Adrenal gland (tissue), 12 donors: ENCODE data around the gene OR5P2. TPM values are rescaled to one million over a fixed set of nuclear protein-coding genes. Genes with fewer than 3 reads are reported as not detected.

ENCODE experiments used
- DNase-seq, 7 donors: peaks; one replicate each; pipeline ENCODE4 v3.0.0-alpha.2; 2019 to 2020
- H3K27ac ChIP-seq, 5 donors: fragments of 200-600 bp; sonication (generic) in 4 of 5; 1 replicate in 3 of 5; 2 replicates in 2 of 5; pipeline versions ENCODE4 v1.5.1 to v1.8.0; 2016 to 2020; ENCODE audit warnings: mild to moderate bottlenecking in 1 of 5
- H3K27me3 ChIP-seq: fragments of 200-600 bp; 2 replicates; pipeline ENCODE4 v1.8.0; 2021
- H3K36me3 ChIP-seq, 2 donors: fragments of 200-600 bp; replicated peaks in 1 of 2; 1 replicate in 1 of 2; 2 replicates in 1 of 2; pipeline versions ENCODE4 v1.5.1 to v1.8.0; 2018 to 2022
- H3K4me1 ChIP-seq, 2 donors: fragments of 200-600 bp; replicated peaks in 1 of 2; 1 replicate in 1 of 2; 2 replicates in 1 of 2; pipeline versions ENCODE4 v1.5.1 to v1.8.0; 2018 to 2021
- H3K4me3 ChIP-seq, 4 donors: fragments of 200-600 bp; sonication (generic) in 3 of 4; one replicate each; pipeline ENCODE4 v1.5.1; 2016 to 2018
- H3K9me3 ChIP-seq, 3 donors: fragments of 200-600 bp; sonication (generic) in 1 of 3; replicated peaks in 1 of 3; 1 replicate in 2 of 3; 2 replicates in 1 of 3; pipeline versions ENCODE4 v1.5.1 to v1.8.0; 2016 to 2021
- CTCF ChIP-seq, 6 experiments: fragments of 450-650 bp in 4 of 6; fragments of 200-600 bp in 2 of 6; sonication (generic) in 1 of 6; IDR thresholded peaks; 1 replicate in 5 of 6; 2 replicates in 1 of 6; pipeline versions ENCODE4 v1.5.1 to v1.8.0; 2016 to 2021; ENCODE audit warnings: antibody characterized with exemption in 6 of 6, mild to moderate bottlenecking in 2 of 6, moderate library complexity in 1 of 6
- POLR2A ChIP-seq, 2 donors: fragments of 450-650 bp; IDR thresholded peaks; one replicate each; pipeline ENCODE4 v1.6.1; 2017; ENCODE audit warnings: antibody characterized with exemption in 2 of 2, mild to moderate bottlenecking in 2 of 2, moderate library complexity in 1 of 2
- WGBS, 4 donors: extraction: QIAGEN DNeasy Blood & Tissue Kit in 2 of 4; methylation state at CpG; one replicate each; pipeline versions ENCODE4 v1.1.5 to v1.1.7; 2013 to 2017; 5-methylcytosine and 5-hydroxymethylcytosine counted together
- intact Hi-C, 2 donors: fragments of 100-400 bp; cut with DNase I; formaldehyde crosslinking; loops; one replicate each; pipeline versions ENCODE4 v1.14.1 to v1.15.0; 2022 to 2023
- polyA plus RNA-seq, 3 donors: library from polyadenylated mRNA; stranded (reverse); fragments of 200-250 nt in 2 of 3; fragments of 350-450 nt in 1 of 3; fragmentation: Illumina TruSeq in 1 of 3; extraction: RNeasy Lipid Tissue Mini Kit (QIAGEN cat#74804) in 1 of 3; gene quantifications; one replicate each; pipeline ENCODE4 v1.2.3, GENCODE V29; 2013 to 2014
- total RNA-seq, 9 donors: library from RNA; depleted of rRNA in 4 of 9; stranded (reverse); fragments of >200 nt in 4 of 9; fragments of 120-200 nt in 1 of 9; fragmentation: NEBNext Ultra II Directional in 1 of 9; extraction: Animal tissue kit (Norgen Biotek cat#: 25700) in 1 of 9; gene quantifications; one replicate each; pipeline versions ENCODE4 v1.1.0 to v1.2.4, GENCODE V29; 2013 to 2023
- donor health status: healthy with polysubstance abuse.
- donor health status: Bipolar disorder and iron deficiency.
- donor health status: DM: yes; HTN: yes; CAD: no.
- donor health status: DM: no; HTN: no; CAD: no.
- donor health status: DM: no; HTN: no; CAD: no.
- donor health status: DM: yes; HTN: yes; CAD: no.

OR5P2 gene
- total and polyA plus RNA-seq, 12 donors: not detected

DNA sequence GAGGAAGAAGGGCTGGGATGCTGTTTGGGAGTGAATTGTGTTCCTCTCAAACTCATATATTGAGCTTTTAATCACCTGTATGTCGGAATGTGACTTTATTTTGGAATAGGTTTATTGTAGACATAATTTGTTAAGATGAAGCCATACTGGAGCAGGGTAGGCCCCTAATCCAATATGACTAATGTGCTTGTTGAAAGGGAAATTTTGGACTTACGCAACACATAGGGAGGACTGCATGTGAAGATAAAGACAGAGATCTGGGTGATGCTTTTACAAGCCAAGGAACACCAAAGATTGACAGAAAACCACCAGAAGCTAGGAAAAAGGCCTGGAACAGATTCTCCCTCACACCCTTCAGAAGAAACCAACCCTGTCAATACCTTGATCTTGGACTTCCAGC, 47.3 kb downstream of the OR5P2 start:
- Histone ChIP-seq H3K36me3 (no peaks in the 10 kb centered on the region), H3K27ac (no peak overlapping the region), H3K27me3 (no peaks in the 10 kb centered on the region), H3K4me3 (no peak overlapping the region), H3K4me1 (no peaks in the 10 kb centered on the region), H3K9me3 (no peaks in the 10 kb centered on the region)
- 71 to 93% (median 86%) methylated on average over 2 of the region's 2 CpGs for WGBS, 4 donors
- intact Hi-C loops: no loop called here
- no peak for DNase-seq
- TF ChIP-seq CTCF (IDR thresholded peaks at IDR 0.05): no peak
- no peak for TF ChIP-seq POLR2A (IDR thresholded peaks at IDR 0.05)

Other genes starting within 250 kb of the OR5P2 start
- 10 to 100 TPM in 1 of 9 donors, 1 to 10 TPM in 8; 1.6 to 23.8 (median 4.4) TPM for gene CYB5R2, start 123.4 kb downstream of the OR5P2 start, total RNA-seq
- gene CYB5R2, start 123.4 kb downstream of the OR5P2 start, polyA plus RNA-seq: 1 to 10 TPM; 4.3 to 9.7 (median 7.4) TPM
- not detected for gene OVCH2, start 90.5 kb downstream of the OR5P2 start, total RNA-seq
- gene OVCH2, start 90.5 kb downstream of the OR5P2 start, polyA plus RNA-seq: not detected
- not detected for gene OR5P3, start 33.9 kb upstream of the OR5P2 start, total RNA-seq
- not detected for gene OR5P3, start 33.9 kb upstream of the OR5P2 start, polyA plus RNA-seq
- not detected for gene OR10A6, start 134.3 kb upstream of the OR5P2 start, total RNA-seq
- gene OR10A6, start 134.3 kb upstream of the OR5P2 start, polyA plus RNA-seq: not detected
- not detected for gene OR10A3, start 144.8 kb upstream of the OR5P2 start, total RNA-seq
- not detected for gene OR10A3, start 144.8 kb upstream of the OR5P2 start, polyA plus RNA-seq
- not detected for gene NLRP10, start 168.5 kb upstream of the OR5P2 start, total RNA-seq
- gene NLRP10, start 168.5 kb upstream of the OR5P2 start, polyA plus RNA-seq: not detected
- 100 to 1,000 TPM; 154 to 366 (median 221) TPM for gene EIF3F, start 190.4 kb upstream of the OR5P2 start, total RNA-seq
- gene EIF3F, start 190.4 kb upstream of the OR5P2 start, polyA plus RNA-seq: 100 to 1,000 TPM; 105 to 152 (median 137) TPM